ENCODE measurements around the gene DPP6.

Gene DPP6

DNA sequence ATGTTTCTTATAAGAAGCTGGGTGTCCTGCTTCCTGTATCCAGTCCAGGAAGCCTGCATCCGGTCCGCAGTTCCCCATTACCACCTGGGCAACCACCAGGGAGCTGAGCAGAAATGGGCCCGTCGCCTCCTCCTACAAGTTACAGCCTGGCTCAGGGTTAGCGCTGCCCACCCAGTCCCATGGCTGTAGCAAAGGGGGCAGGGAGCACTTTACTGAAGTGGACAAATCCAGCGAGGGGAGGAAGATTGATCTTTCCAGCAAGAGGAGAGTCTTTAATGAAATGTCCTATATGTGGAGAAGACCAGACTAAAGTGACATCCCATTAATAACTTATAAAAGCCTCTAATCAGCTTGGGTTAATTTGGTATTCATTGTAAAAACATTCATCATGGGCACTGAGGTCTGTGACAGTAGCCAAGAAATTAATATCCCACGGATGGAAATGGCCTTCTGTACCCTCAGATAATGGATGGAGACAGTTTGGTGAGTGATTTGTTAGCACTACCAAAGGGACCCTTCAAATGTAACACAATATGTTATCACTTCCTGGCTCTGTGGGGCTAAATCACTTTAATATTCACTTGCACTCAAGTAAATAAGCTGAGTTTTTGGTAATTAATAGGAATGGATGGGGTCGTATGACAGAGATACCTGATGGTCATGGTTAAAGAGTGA is 627.3 kb downstream of the DPP6 start:
- FAIRE-seq (no peak), DNase-seq (ENCODE audit: insufficient read length, low spot score) (no peak)
- no peak for TF ChIP-seq POLR2A (IDR thresholded peaks at IDR 0.05; ENCODE audit: low read depth, low read length)
- no peak for TF ChIP-seq SPI1 (IDR thresholded peaks at IDR 0.05; ENCODE audit: low read depth, low read length)
- TF ChIP-seq TAF1 (IDR thresholded peaks at IDR 0.05; ENCODE audit: low read depth, low read length): no peak
- TF ChIP-seq POU2F2 (IDR thresholded peaks at IDR 0.05; ENCODE audit: low read depth, low read length): no peak
- no peak for TF ChIP-seq PAX5 (IDR thresholded peaks at IDR 0.05; ENCODE audit: insufficient read depth, low read length, severe bottlenecking)
- TF ChIP-seq POLR2AphosphoS5 (IDR thresholded peaks at IDR 0.05; ENCODE audit: low read depth, low read length): no peak

DNA sequence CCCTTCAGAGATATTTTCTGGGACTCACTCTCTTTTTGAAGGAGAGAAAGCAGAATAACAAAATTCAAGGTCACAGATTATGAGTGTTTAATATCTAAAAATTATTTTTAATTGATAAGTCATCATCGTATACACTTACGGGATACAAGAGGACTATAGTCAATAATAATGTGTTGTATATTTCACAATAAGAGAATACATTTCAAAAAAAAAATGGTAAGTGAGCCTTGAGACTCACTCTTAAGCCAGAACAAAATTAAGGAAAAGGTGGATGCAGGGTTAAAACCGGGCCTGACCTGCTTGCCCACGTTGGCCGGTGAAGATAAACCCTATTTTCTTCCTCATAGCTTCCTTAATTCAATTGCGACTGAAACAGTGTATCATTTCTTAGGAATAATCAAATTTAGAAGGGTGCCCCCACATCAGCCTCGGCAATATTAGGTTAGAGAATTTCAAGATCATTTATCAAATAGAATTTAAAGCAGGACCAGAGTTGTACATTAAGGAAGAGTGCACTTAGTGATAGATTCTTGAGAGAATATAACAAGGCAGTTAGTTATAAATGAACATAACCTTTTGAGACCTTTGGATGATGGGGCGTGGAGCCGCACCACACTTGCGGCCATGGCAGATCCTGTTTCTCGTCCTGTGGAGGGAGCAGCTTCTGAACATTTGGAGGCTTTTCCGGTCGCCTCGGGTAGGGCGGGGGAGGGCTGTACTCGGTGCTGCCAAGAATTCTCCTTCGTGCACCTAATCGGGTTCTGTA is 628.9 kb downstream of the DPP6 start:
- DNase-seq (ENCODE audit: insufficient read length, low spot score): no peak
- FAIRE-seq: no peak
- no peak for TF ChIP-seq POLR2A (IDR thresholded peaks at IDR 0.05; ENCODE audit: low read depth, low read length)
- TF ChIP-seq POLR2AphosphoS5 (IDR thresholded peaks at IDR 0.05; ENCODE audit: low read depth, low read length): no peak
- TF ChIP-seq PAX5 (IDR thresholded peaks at IDR 0.05; ENCODE audit: insufficient read depth, low read length, severe bottlenecking): no peak
- TF ChIP-seq SPI1 (IDR thresholded peaks at IDR 0.05; ENCODE audit: low read depth, low read length): no peak
- no peak for TF ChIP-seq TAF1 (IDR thresholded peaks at IDR 0.05; ENCODE audit: low read depth, low read length)
- TF ChIP-seq POU2F2 (IDR thresholded peaks at IDR 0.05; ENCODE audit: low read depth, low read length): no peak

- TF ChIP-seq SPI1 (IDR thresholded peaks at IDR 0.05; ENCODE audit: low read depth, low read length): no peak
- TF ChIP-seq POLR2AphosphoS5 (IDR thresholded peaks at IDR 0.05; ENCODE audit: low read depth, low read length): no peak
- no peak for TF ChIP-seq TAF1 (IDR thresholded peaks at IDR 0.05; ENCODE audit: low read depth, low read length)
- no peak for TF ChIP-seq POLR2A (IDR thresholded peaks at IDR 0.05; ENCODE audit: low read depth, low read length)
- TF ChIP-seq PAX5 (IDR thresholded peaks at IDR 0.05; ENCODE audit: insufficient read depth, low read length, severe bottlenecking): no peak
- no peak for TF ChIP-seq POU2F2 (IDR thresholded peaks at IDR 0.05; ENCODE audit: low read depth, low read length)
- DNase-seq (ENCODE audit: insufficient read length, low spot score): no peak
- no peak for FAIRE-seq
These were observed 629.8 kb downstream of the DPP6 start for GRCh38 chr7:154682003-154682402.

- DNase-seq (ENCODE audit: insufficient read length, low spot score) (no peak), FAIRE-seq (no peak)
- TF ChIP-seq PAX5 (IDR thresholded peaks at IDR 0.05; ENCODE audit: insufficient read depth, low read length, severe bottlenecking) (no peak), POLR2AphosphoS5 (IDR thresholded peaks at IDR 0.05; ENCODE audit: low read depth, low read length) (no peak), POU2F2 (IDR thresholded peaks at IDR 0.05; ENCODE audit: low read depth, low read length) (no peak), POLR2A (IDR thresholded peaks at IDR 0.05; ENCODE audit: low read depth, low read length) (no peak), TAF1 (IDR thresholded peaks at IDR 0.05; ENCODE audit: low read depth, low read length) (no peak), SPI1 (IDR thresholded peaks at IDR 0.05; ENCODE audit: low read depth, low read length) (no peak)
These were observed 632.7 kb downstream of the DPP6 start for GRCh38 chr7:154684666-154685563.

GRCh38 chr7:154685564-154685901 is 633.3 kb downstream of the DPP6 start:
- TF ChIP-seq POU2F2 (IDR thresholded peaks at IDR 0.05; ENCODE audit: low read depth, low read length): no peak
- FAIRE-seq (no peak), DNase-seq (ENCODE audit: insufficient read length, low spot score) (no peak)

DNA sequence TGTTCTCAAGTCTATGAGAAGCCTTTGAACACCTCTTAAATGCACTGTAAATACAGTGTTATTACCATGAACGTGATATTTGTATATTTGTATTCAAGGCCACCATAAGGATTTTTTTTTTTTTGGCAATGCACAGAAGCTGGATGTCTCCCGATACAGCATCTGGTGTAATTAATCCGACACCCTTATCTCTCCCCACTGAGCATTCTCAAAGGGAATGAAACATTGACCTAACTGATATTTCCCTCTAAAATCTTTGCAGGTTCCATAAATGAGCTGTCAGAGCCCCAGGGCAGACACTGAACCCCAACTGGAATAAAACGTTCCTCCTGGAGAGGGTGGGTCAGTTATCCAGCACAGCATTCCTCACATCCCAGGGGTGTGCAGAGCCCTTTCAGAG is 634.1 kb downstream of the DPP6 start:
- DNase-seq (ENCODE audit: insufficient read length, low spot score) (no peak), FAIRE-seq (no peak)
- TF ChIP-seq PAX5 (IDR thresholded peaks at IDR 0.05; ENCODE audit: insufficient read depth, low read length, severe bottlenecking) (no peak), TAF1 (IDR thresholded peaks at IDR 0.05; ENCODE audit: low read depth, low read length) (no peak), POLR2A (IDR thresholded peaks at IDR 0.05; ENCODE audit: low read depth, low read length) (no peak), POLR2AphosphoS5 (IDR thresholded peaks at IDR 0.05; ENCODE audit: low read depth, low read length) (no peak), POU2F2 (IDR thresholded peaks at IDR 0.05; ENCODE audit: low read depth, low read length) (no peak), SPI1 (IDR thresholded peaks at IDR 0.05; ENCODE audit: low read depth, low read length) (no peak)

DNA sequence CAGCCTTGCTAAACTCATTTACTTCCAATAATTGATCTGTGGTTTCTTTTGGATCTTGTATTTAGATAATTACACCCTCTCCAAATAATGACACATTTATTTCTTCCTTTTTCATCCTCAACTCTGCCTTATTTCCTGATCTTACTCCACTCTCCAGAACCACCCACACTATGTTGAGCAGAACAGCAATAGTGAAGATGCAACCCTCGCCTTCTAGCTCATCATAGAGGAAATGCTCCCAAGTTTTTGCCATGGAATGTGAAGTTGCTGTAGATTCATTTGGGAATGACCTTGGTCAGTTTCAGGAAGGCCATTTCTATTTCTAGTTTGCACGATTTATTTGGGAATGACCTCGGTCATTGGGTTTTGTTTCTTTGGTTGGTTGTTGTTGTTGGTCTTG is 636.8 kb downstream of the DPP6 start:
- FAIRE-seq (no peak), DNase-seq (ENCODE audit: insufficient read length, low spot score) (no peak)
- TF ChIP-seq POLR2AphosphoS5 (IDR thresholded peaks at IDR 0.05; ENCODE audit: low read depth, low read length) (no peak), TAF1 (IDR thresholded peaks at IDR 0.05; ENCODE audit: low read depth, low read length) (no peak), PAX5 (IDR thresholded peaks at IDR 0.05; ENCODE audit: insufficient read depth, low read length, severe bottlenecking) (no peak), SPI1 (IDR thresholded peaks at IDR 0.05; ENCODE audit: low read depth, low read length) (no peak), POLR2A (IDR thresholded peaks at IDR 0.05; ENCODE audit: low read depth, low read length) (no peak), POU2F2 (IDR thresholded peaks at IDR 0.05; ENCODE audit: low read depth, low read length) (no peak)

- no peak for TF ChIP-seq PAX5 (IDR thresholded peaks at IDR 0.05; ENCODE audit: insufficient read depth, low read length, severe bottlenecking)
- no peak for TF ChIP-seq POU2F2 (IDR thresholded peaks at IDR 0.05; ENCODE audit: low read depth, low read length)
- no peak for TF ChIP-seq TAF1 (IDR thresholded peaks at IDR 0.05; ENCODE audit: low read depth, low read length)
- no peak for TF ChIP-seq SPI1 (IDR thresholded peaks at IDR 0.05; ENCODE audit: low read depth, low read length)
- no peak for TF ChIP-seq POLR2AphosphoS5 (IDR thresholded peaks at IDR 0.05; ENCODE audit: low read depth, low read length)
- TF ChIP-seq POLR2A (IDR thresholded peaks at IDR 0.05; ENCODE audit: low read depth, low read length): no peak
- no peak for DNase-seq (ENCODE audit: insufficient read length, low spot score)
- no peak for FAIRE-seq
These were observed 638.2 kb downstream of the DPP6 start for GRCh38 chr7:154690411-154690810.

- no peak for FAIRE-seq
- no peak for TF ChIP-seq POU2F2 (IDR thresholded peaks at IDR 0.05; ENCODE audit: low read depth, low read length)
- no peak for TF ChIP-seq POLR2A (IDR thresholded peaks at IDR 0.05; ENCODE audit: low read depth, low read length)
- no peak for TF ChIP-seq SPI1 (IDR thresholded peaks at IDR 0.05; ENCODE audit: low read depth, low read length)
- no peak for TF ChIP-seq POLR2AphosphoS5 (IDR thresholded peaks at IDR 0.05; ENCODE audit: low read depth, low read length)
- TF ChIP-seq TAF1 (IDR thresholded peaks at IDR 0.05; ENCODE audit: low read depth, low read length): no peak
- TF ChIP-seq PAX5 (IDR thresholded peaks at IDR 0.05; ENCODE audit: insufficient read depth, low read length, severe bottlenecking): no peak
These were observed 641.5 kb downstream of the DPP6 start for GRCh38 chr7:154693661-154694060.

More at GRCh38 chr7:154693661-154694060, 641.5 kb downstream of the DPP6 start:
- DNase-seq (ENCODE audit: insufficient read length, low spot score): no peak
